ENCODE measurements around the gene GPR119. TPM values are rescaled to one million over a fixed set of nuclear protein-coding genes. Genes with fewer than 3 reads are reported as not detected.

Gene GPR119
- total and polyA plus RNA-seq, 2 of the 8 experiments (the other 6 are each of a cell fraction or from before 2014, with no cell fraction given), result 0.11 TPM; not detected in 1

GRCh38 chrX:130378024-130378669, 7.3 kb downstream of the GPR119 start (continued):
- TF ChIP-seq SIX5 (IDR thresholded peaks at IDR 0.05; ENCODE audit: low read depth, low read length) (no peak), SP1 (IDR thresholded peaks at IDR 0.05; ENCODE audit: low read depth, low read length) (no peak), MAFK (IDR thresholded peaks at IDR 0.05; ENCODE audit: low read depth, low read length) (no peak), HDAC2 (IDR thresholded peaks at IDR 0.05; ENCODE audit: borderline replicate concordance in 1 of 2, low read depth in 2 of 2, low read length in 2 of 2) (no peak), POLR2A (IDR thresholded peaks at IDR 0.05; ENCODE audit: control extremely low read depth in 1 of 2, low read depth in 2 of 2, low read length in 2 of 2) (no peak), JUND (IDR thresholded peaks at IDR 0.05; ENCODE audit: low read length) (no peak), PHF8 (conservative IDR thresholded peaks at IDR 0.05; ENCODE audit: low read depth, low read length) (no peak)
